ENCODE results near the gene PLEKHA1.
A peak's percentile ranks its signal among the peaks of the same experiment; 100 is the strongest.

The PLEKHA1 gene

GRCh38 chr10:122463466-122464249, 89.2 kb downstream of the PLEKHA1 start:
- DNase-seq = no peak

DNA sequence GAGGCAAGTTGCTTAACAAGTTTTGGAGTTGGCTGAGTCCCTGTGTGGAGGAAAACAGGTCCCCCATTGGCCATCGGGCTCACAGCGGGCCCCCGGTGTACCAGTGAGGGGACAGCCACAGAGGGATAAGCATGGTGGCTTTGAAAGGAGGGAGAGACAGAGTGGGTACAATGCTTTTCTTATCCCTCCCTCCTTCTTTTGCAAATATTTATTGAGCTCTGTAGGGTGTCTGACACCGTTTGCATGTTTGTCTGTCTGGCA, 89.7 kb downstream of the PLEKHA1 start:
- DNase-seq = no peak

GRCh38 chr10:122464586-122464985, 90.1 kb downstream of the PLEKHA1 start:
- peak in 1 of 2 experiments; percentile 2 for DNase-seq

DNA sequence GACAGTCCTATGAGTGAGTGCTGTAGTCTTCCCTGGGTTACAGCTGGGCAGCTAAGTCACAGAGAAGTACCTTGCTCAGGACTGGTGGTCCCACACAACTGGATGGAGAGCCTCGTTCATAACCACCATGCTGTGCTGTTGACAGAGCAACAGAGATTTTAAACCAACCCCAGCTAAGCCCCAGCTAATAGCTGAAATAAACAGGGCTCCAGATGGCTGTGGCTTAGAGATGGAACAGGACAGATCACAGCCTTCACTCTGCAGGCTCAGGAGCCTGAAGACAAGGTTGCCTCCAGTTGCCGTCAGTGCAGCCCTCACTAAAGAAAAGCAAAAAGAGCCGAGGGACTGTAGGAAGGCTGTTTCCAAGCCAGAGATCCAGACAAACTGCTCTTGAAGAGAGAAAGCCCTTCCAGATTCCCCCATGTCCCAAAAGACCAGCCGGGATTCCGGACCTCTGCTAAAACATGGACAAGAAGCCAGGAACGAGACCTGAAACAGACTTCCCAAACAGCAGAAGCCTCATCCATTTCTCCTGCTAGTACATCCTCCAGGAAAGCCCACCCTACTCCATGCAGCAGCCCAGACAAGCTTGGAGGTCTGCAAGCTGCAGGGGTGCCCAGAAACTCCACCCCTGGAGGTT, 91.0 kb downstream of the PLEKHA1 start:
- DNase-seq = peak; percentile 33 to 66

- DNase-seq = no peak
Measured at GRCh38 chr10:122466951-122467381, 92.5 kb downstream of the PLEKHA1 start.

DNA sequence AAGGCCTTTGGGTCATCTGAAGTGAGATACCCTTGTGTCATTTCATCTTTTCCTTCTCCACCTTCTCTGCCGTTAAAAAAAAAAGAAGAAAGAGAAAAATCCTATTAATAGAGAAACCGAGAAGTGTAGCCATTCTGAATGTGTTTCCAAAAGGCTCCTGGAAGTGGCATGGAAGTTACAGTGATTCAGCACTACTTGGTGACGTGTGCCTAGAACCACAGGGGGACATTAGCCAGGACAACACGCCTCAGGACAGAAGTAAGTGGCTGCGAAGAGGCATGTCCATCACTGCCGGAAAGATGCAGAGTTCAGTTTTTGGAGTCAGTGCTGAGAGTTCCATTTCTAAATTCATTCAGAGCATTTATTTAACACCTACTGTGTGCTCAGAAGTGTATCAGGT, 93.2 kb downstream of the PLEKHA1 start:
- no peak for DNase-seq

DNA sequence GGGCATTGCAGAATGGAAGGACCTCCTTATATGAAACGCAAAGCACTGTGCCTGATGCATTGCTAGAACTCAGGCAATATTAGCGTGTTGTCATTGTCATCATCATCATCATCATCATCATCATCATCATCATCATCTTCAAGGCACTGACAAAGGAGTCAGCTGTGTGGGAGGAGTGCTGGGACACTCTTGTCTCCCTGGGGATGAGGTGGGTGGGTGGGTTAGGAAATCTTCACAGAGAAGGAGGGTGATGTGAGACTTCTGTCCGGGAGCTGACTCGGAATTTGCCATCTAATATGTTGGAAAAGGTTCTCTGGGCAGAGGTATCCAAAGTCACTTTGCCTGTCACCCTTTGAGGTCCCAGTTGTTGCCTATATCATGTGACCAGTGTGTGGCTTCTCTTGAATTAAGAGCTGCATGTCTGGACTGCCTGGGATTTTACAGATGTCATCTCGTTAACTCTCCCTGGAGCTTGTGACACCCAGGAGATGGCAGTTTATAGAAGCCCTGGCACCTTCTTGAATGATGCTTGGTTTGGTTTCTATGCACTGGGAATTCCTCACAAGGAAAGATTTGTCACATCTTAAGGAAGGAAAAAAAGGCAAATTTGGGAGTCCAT, 93.9 kb downstream of the PLEKHA1 start:
- peak in 1 of 2 experiments; percentile 4 for DNase-seq

- DNase-seq = no peak
Measured at GRCh38 chr10:122468926-122469781, 94.6 kb downstream of the PLEKHA1 start.

- DNase-seq = no peak
Measured at GRCh38 chr10:122469848-122470247, 95.3 kb downstream of the PLEKHA1 start.

DNA sequence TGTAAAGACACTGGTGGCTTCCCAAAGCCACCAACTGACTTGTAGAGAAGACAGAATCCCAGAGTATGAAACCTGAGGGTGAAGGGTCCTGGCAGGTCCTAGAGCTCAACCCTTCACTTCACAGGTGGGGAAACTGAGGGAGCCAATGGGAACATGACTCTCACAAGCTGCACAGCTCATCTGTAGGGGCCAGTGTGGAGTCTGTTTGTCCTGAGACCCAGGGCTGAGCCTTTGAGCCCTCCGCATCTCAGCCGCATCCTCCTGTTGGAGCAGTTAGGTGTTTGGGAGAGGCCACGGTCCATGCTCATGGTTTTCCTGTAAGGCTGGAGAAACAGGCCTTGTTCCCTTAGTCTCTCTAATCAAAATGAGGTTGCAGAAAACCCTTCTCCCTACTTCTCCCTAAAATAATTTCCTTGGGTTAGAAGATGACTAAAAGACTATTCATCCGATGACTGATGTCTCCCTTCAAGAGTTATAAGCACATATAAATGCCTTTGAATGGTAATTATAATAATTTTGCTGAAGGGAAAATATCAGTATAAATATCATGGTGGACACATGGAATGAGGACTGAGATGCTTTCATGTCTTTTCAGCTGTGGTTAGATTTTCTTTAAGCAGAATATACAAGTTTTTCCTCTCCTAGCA, 97.1 kb downstream of the PLEKHA1 start:
- DNase-seq = no peak

DNA sequence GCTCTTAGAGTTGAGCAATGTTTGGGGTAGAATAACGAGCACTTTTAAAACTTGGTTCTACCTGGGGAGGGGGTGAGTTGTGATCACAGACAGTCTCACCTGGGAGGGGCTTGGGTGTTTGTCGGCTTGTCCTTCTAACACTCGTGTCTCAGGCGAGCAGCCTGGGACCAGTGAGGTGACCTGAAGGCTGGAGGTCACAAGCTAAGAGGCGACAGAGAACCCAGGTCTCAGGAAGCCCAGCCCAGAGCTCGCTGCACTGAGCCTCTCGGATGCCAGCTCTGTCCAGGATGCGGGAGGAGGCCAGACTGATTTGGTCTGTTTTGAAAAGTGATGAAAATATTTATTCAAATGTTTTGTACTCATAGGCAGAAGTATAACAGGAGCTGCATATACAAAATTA, 98.6 kb downstream of the PLEKHA1 start:
- no peak for DNase-seq

- DNase-seq = no peak
Measured at GRCh38 chr10:122474131-122474818, 99.8 kb downstream of the PLEKHA1 start.

DNA sequence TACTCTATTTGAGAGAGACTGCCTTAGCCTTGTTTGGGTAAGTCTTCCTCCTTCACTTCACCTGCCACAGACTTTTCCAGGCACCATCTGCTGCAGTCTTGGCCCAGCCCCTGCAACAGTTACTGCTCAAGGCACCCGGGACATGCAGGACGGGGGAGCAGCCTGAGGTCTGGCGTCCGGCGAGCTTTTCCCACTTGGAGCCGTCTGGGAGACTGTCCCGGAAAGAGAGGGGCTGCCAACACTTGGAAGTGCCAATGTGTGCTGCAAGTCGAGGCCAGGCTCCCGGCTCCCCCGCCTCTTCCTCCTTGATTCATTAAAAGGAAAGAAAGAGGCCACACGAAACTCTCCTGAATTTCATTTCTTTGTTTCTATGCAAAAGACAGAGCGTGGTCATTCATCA, 100.6 kb downstream of the PLEKHA1 start:
- DNase-seq = peak in 1 of 2 experiments; percentile 39

GRCh38 chr10:122475591-122476332, 101.3 kb downstream of the PLEKHA1 start:
- DNase-seq = peak in 1 of 2 experiments; percentile 4

DNA sequence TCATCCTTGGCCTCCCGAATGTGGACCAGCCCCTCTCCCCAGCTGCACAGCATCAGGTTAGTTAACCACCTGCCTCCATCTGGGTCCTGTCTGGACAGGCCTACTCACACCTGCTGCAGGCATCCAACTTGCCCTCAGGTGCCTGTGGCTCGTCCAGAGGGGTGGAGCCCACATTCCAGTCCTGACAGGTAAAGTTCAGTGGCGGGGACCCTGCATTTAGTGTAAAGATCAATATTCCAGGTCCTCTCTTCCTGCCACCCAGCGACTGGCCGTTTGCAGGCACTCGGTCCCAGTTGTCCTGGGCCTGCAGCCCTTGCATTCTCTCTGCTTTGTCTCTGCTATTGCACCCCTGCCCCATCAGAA, 101.8 kb downstream of the PLEKHA1 start:
- no peak for DNase-seq

GRCh38 chr10:122477436-122477835, 102.9 kb downstream of the PLEKHA1 start:
- DNase-seq = no peak

- no peak for DNase-seq
Measured at GRCh38 chr10:122478971-122479370, 104.5 kb downstream of the PLEKHA1 start.

- DNase-seq = no peak
Measured at GRCh38 chr10:122480146-122480833, 105.8 kb downstream of the PLEKHA1 start.

GRCh38 chr10:122481296-122482056, 107.0 kb downstream of the PLEKHA1 start:
- DNase-seq = no peak
